ENCODE results near the gene GTPBP2. TPM values are rescaled to one million over a fixed set of nuclear protein-coding genes. Genes with fewer than 3 reads are reported as not detected.

The GTPBP2 gene
- total and polyA plus RNA-seq, 2 of the 4 experiments (the other 2 are of a cell fraction) = 38.4 to 86.6 TPM

DNA sequence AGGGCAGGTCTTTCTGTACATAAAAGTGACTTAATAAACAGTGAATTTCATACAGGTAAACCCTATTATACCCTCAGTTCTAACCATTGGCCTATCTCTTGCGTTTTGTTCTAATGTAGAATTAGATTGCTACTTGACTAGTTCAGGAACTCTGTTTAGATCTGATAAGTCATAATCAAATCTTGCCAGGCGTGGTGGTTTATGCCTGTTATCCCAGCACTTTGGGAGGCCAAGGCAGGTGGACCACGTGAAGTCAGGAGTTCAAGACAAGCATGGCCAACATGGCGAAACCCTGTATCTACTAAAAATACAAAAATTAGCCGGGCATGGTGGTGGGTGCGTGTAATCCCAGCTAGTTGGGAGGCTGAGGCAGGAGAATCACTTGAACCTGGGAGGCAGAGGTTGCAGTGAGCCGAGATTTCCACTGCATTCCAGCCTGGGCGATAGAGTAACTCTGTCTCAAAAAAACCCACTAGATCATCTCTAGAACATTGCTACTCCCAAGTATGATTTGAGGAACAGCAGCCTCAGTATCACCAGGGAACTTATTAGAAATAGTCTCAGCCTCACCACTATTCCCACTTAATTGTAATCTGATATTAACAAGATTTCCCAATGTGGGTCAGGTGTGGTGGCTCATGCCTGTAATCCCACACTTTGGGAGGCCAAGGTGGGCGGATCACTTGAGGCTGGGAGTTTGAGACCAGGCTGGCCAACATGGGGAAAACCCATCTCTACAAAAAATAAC is 12.2 kb downstream of the GTPBP2 start:
- Histone ChIP-seq H3K14ac (replicated peaks; ENCODE audit: low read depth, low read length) (no peak overlapping the region), H3K79me1 (ENCODE audit: low read depth in 1 of 2, low read length in 2 of 2) (peaks cover 10 to 35% of the 10 kb centered on the region in 2 experiments), H3K9ac (ENCODE audit: low read depth, low read length) (no peak overlapping the region), H2AFZ (replicated peaks; ENCODE audit: low read length, poor library complexity) (no peak overlapping the region), H4K91ac (ENCODE audit: insufficient read depth, low read depth, low read length) (no peak overlapping the region), H3K36me3 (ENCODE audit: control insufficient read depth, insufficient read depth, low read length) (peaks cover 36% of the 10 kb centered on the region), H3K23ac (ENCODE audit: low read depth, low read length) (no peak overlapping the region), H4K20me1 (ENCODE audit: insufficient read depth, low read length) (no peaks in the 10 kb centered on the region; the same call in 1 of the 2 replicates), H2AK9ac (replicated peaks; ENCODE audit: low read depth, low read length, poor library complexity) (no peak overlapping the region), H3K27me3 (ENCODE audit: control insufficient read depth, insufficient read depth, low read length) (no peaks in the 10 kb centered on the region), H3K18ac (ENCODE audit: low read depth, low read length) (no peak overlapping the region), H3K4me3 (ENCODE audit: insufficient read depth, low read depth, low read length) (no peak overlapping the region), H3K4ac (ENCODE audit: low read depth, low read length) (no peak overlapping the region), H4K5ac (ENCODE audit: low read depth, low read length) (no peak overlapping the region), H4K8ac (ENCODE audit: low read depth in 2 of 2, low read length in 2 of 2) (no peak overlapping the region), H2BK15ac (ENCODE audit: low read depth, low read length) (no peak overlapping the region), H3K27ac (ENCODE audit: insufficient read depth, low read length) (no peak overlapping the region), H2BK120ac (ENCODE audit: low read depth, low read length) (no peak overlapping the region), H2BK20ac (ENCODE audit: low read depth, low read length) (no peak overlapping the region), H3K56ac (ENCODE audit: extremely low read depth, insufficient read depth, low read length) (no peak overlapping the region), H3K4me1 (ENCODE audit: control insufficient read depth, insufficient read depth, low read length) (no peaks in the 10 kb centered on the region), H3K9me3 (ENCODE audit: control insufficient read depth, insufficient read depth, low read length) (no peaks in the 10 kb centered on the region), H2BK5ac (ENCODE audit: low read depth, low read length, poor library complexity, severe bottlenecking) (no peak overlapping the region), H2AK5ac (ENCODE audit: low read depth, low read length) (no peak overlapping the region), H3K9me1 (ENCODE audit: insufficient read depth, low read length) (peaks cover 5% of the 10 kb centered on the region), H3K4me2 (ENCODE audit: low read depth, low read length) (no peak overlapping the region)
- DNase-seq (no peak), ATAC-seq (ENCODE audit: low read depth) (no peak)
- no peak for TF ChIP-seq RCOR1 (IDR thresholded peaks at IDR 0.05; ENCODE audit: insufficient replicate concordance, low read length)
- TF ChIP-seq, protein P1, sequence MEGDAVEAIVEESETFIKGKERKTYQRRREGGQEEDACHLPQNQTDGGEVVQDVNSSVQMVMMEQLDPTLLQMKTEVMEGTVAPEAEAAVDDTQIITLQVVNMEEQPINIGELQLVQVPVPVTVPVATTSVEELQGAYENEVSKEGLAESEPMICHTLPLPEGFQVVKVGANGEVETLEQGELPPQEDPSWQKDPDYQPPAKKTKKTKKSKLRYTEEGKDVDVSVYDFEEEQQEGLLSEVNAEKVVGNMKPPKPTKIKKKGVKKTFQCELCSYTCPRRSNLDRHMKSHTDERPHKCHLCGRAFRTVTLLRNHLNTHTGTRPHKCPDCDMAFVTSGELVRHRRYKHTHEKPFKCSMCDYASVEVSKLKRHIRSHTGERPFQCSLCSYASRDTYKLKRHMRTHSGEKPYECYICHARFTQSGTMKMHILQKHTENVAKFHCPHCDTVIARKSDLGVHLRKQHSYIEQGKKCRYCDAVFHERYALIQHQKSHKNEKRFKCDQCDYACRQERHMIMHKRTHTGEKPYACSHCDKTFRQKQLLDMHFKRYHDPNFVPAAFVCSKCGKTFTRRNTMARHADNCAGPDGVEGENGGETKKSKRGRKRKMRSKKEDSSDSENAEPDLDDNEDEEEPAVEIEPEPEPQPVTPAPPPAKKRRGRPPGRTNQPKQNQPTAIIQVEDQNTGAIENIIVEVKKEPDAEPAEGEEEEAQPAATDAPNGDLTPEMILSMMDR (conservative IDR thresholded peaks at IDR 0.05; ENCODE audit: low read depth, low read length) = no peak
- TF ChIP-seq, protein P2, sequence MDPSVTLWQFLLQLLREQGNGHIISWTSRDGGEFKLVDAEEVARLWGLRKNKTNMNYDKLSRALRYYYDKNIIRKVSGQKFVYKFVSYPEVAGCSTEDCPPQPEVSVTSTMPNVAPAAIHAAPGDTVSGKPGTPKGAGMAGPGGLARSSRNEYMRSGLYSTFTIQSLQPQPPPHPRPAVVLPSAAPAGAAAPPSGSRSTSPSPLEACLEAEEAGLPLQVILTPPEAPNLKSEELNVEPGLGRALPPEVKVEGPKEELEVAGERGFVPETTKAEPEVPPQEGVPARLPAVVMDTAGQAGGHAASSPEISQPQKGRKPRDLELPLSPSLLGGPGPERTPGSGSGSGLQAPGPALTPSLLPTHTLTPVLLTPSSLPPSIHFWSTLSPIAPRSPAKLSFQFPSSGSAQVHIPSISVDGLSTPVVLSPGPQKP (IDR thresholded peaks at IDR 0.05; ENCODE audit: borderline replicate concordance, low read depth, low read length) = no peak
- no peak for TF ChIP-seq BHLHE40 (IDR thresholded peaks at IDR 0.05; ENCODE audit: low read depth, low read length)
- no peak for TF ChIP-seq RFX5 (IDR thresholded peaks at IDR 0.05; ENCODE audit: low read depth, low read length)
- TF ChIP-seq MAFK (IDR thresholded peaks at IDR 0.05; ENCODE audit: low read depth, low read length) = no peak
- no peak for TF ChIP-seq NFE2L2 (IDR thresholded peaks at IDR 0.05; ENCODE audit: low read depth, low read length)
- no peak for TF ChIP-seq CEBPB (IDR thresholded peaks at IDR 0.05; ENCODE audit: low read depth, low read length)
- TF ChIP-seq SMC3 (IDR thresholded peaks at IDR 0.05; ENCODE audit: low read depth, low read length) = no peak
- 80% methylated on average over 2 of the region's 9 CpGs; no CpG with 5 or more reads in 1 of the 2 experiments for WGBS, 2 experiments (ENCODE audit: extremely low coverage in 2 of 2, insufficient read length in 1 of 2)
- CTCF ChIA-PET = interaction anchor here (0.6 to 0.7 kb wide), 2 partner anchors 8 to 1800 kb away, joined by 3 to 6 read pairs; no protein-coding TSS in a partner anchor
- dilution Hi-C loops (cut with HindIII; ENCODE audit: low sequenced_read_pairs, unreplicated experiment) = no loop called here
- intact Hi-C loops (cut with micrococcal nuclease) = no loop called here
- BruUV-seq (replicated peaks) = no TSS peak
- in situ Hi-C loops (cut with MboI; ENCODE audit: low sequenced_read_pairs) = no loop called here
- POLR2A ChIA-PET (ENCODE audit: unreplicated experiment) = no interaction called here

All from IMR-90 (cell line).